Astrocyte of the spinal cord (primary cell): Measurements from ENCODE around the gene RCSD1.
A peak's percentile ranks its signal among the peaks of the same experiment; 100 is the strongest.

Experiments used
- DNase-seq: peaks from one replicate; pipeline ENCODE4 v3.0.0; 2011; ENCODE audit warnings: low read depth, low spot score
- H3K4me3 ChIP-seq: 2 replicates; pipeline ENCODE4 v1.5.1; 2011; ENCODE audit warnings: low read depth, mild to moderate bottlenecking, low read length, moderate library complexity
- in situ Hi-C: cut with HindIII; loops from 2 replicates; pipeline ENCODE4 v1.10.0; 2017; ENCODE audit warnings: low sequenced_read_pairs
- TF ChIP-seq, protein P1 (sequence below): IDR thresholded peaks from 2 replicates; pipeline ENCODE4 v1.5.1; 2012; ENCODE audit warnings: low read depth, mild to moderate bottlenecking, low read length, inconsistent platforms

RCSD1 gene

DNA sequence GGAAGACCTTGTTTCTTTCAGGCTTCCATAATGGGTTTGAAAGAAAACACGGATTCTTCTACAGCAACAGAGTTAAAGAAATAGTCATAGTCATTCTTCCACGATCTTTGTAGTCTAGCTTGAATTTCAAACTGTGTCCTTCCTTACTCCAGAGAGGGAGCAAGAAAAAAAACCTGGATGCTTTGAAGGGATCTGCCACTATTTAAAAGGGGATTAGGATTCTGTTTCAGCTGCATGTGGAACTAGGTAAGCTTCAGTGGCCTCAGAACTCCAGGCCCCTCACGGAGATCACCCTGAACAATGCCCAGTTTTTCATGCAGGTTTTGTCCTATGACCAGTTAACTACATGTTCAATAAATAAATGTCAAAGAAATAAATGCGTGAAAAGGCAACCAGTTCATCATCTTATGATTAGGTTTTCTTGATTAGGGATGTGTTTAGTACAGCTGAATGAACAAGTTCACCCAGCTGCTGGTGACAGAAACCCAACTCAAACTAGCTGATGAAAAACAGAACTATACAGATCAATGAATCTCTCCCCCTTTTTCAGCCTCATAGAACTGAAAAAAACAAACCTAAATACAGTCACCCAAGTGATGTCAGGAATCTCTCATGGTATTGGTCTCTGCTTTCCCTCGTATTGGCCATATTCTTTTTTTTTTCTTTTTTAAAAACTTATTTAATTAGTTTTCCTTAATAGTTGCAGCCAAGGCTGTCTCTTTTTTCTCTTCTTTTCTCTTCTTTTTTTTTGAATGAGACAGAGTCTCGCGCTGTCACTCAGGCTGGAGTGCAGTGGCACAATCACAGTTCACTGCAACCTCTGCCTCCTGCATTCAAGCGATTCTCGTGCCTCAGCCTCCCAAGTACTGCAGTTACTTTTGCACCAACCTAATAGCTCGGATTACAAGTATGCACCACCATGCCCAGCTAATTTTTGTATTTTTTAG is 77.2 kb downstream of the RCSD1 start:
- H3K4me3 ChIP-seq = no peak overlapping the region
- DNase-seq = no peak
- in situ Hi-C loops = loop anchor here (25.0 kb wide), 1 partner anchor 230 kb away; the partner anchor contains the start of genes DCAF6 and MPC2
- TF ChIP-seq, protein P1, sequence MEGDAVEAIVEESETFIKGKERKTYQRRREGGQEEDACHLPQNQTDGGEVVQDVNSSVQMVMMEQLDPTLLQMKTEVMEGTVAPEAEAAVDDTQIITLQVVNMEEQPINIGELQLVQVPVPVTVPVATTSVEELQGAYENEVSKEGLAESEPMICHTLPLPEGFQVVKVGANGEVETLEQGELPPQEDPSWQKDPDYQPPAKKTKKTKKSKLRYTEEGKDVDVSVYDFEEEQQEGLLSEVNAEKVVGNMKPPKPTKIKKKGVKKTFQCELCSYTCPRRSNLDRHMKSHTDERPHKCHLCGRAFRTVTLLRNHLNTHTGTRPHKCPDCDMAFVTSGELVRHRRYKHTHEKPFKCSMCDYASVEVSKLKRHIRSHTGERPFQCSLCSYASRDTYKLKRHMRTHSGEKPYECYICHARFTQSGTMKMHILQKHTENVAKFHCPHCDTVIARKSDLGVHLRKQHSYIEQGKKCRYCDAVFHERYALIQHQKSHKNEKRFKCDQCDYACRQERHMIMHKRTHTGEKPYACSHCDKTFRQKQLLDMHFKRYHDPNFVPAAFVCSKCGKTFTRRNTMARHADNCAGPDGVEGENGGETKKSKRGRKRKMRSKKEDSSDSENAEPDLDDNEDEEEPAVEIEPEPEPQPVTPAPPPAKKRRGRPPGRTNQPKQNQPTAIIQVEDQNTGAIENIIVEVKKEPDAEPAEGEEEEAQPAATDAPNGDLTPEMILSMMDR = no peak

DNA sequence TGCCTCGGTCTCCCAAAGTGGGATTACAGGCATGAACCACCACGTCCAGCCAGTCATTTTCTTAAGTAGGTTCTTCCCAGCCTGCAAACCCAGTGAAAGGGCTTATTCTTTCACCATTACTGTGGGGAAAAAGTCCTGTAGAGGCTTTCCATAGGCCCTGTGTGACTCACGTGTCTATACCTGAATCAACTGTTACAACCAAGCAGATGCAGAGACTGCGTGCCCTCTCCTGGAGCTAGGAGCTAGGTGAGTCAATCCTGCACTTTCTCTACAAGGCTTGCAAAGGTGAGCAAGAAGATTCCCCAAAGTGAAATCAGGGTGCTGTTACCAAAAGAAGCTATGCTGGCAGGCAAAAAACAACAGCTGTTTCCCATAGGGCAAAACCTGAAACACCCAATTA is 77.9 kb downstream of the RCSD1 start:
- in situ Hi-C loops = loop anchor here (25.0 kb wide), 1 partner anchor 229 kb away; the partner anchor contains the start of genes DCAF6 and MPC2
- TF ChIP-seq, protein P1 = no peak
- DNase-seq = no peak
- H3K4me3 ChIP-seq = no peak overlapping the region

DNA sequence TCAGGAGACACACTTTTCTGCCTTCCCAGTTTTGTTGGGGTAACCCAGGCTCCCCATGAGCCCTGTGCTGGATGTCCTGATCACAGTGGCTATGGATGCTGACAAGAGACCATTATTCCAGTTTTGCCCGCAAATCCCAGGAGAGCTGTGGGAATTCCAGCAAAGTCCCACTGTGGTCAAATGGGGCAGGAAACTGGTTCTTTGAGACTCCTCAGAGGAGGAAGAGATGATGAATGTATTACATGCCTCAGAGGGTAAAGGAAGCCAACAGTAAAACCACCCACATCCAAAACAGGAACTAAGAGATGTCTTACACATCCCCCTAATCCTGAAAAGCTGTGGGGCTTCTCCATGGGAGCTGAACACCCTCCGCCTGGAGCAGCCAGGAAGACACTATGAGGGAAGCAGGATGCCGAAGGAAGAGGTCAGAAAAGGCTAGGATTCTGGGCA is 78.9 kb downstream of the RCSD1 start:
- TF ChIP-seq, protein P1 = no peak
- in situ Hi-C loops = loop anchor here (25.0 kb wide), 1 partner anchor 228 kb away; the partner anchor contains the start of genes DCAF6 and MPC2
- DNase-seq = no peak

DNA sequence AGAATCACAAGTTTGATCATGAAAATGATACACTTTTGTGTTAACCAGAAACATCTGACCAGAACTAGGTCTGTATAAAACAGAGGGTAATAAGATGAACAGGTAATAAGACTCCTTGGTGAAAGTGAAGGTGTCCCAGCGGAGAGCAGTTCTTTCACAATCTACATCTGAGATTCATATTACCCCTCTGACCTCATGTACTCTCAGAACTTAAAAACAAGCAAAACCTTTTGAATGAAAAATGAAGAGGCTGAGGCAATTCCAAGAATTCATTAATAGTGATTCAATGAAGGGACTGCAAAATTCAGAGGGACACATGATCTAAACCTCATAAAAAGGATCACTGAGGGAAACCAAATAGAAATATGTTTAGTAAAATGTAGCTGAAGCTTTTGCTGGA is 80.8 kb downstream of the RCSD1 start:
- no peak for DNase-seq
- in situ Hi-C loops = loop anchor here (25.0 kb wide), 1 partner anchor 226 kb away; the partner anchor contains the start of genes DCAF6 and MPC2
- no peak overlapping the region for H3K4me3 ChIP-seq
- TF ChIP-seq, protein P1 = no peak

More for the DNA sequence above, 78.9 kb downstream of the RCSD1 start:
- H3K4me3 ChIP-seq = no peak overlapping the region

DNA sequence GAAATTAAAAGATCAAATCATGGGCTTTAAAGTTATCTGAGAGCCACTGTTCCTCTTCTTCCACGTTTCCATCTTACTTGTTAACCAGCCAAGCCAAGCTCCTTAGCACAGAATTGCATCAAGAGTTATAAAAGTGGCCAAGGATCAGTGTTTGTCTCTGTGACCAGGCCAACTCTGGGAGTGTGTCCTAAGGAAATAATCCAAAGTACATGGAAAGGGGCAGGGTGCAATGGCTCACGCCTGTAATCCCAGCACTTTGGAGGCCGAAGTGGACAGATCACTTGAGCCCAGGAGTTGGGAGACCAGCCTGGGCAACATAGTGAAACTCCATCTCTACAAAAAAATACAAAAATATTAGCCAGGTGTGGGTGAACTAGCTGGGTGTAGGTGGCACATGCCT is 81.8 kb downstream of the RCSD1 start:
- no peak for DNase-seq
- TF ChIP-seq, protein P1 = no peak
- in situ Hi-C loops = loop anchor here (25.0 kb wide), 1 partner anchor 226 kb away; the partner anchor contains the start of genes DCAF6 and MPC2

DNA sequence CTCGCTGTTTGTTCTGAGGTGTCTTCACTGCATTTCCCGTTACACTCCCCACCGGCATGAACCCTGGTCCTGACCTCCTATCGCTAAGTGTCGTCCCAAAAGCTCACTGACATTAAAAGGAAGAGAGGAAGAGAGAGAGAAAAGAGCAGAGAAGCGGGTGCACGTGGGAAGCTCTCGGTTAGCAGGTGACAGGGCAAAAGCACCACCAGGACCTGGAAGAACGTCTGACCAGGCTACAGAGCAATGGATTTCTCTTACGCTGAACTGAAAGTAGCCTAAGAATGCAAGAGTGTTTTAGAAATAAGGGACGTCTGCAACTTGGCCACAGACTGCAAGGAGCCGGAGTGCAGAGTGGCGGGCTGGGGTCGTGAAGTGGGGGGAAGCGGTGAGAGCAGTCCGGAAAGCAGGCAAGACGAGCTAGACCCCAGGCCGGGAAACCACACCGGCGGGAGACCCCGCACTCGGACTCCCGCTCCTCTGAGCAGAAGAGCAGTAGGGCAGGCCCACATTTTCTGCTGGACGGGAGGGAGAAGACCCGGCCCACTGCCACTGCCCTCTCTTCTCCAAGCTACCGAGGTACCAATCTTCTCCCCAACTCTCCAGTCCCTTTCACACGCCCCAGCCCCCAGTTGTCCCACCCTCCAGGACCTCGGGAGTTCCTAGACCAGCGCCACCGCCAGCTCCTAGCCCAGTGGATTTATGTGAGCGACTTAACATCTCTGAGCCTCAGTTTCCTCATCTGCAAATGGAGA is 83.5 kb downstream of the RCSD1 start:
- in situ Hi-C loops = loop anchor here (25.0 kb wide), 1 partner anchor 224 kb away; the partner anchor contains the start of genes DCAF6 and MPC2
- peak; percentile 32 for DNase-seq
- TF ChIP-seq, protein P1 = no peak
- H3K4me3 ChIP-seq = peak overlapping the region; percentile 79

More for the DNA sequence above, 81.8 kb downstream of the RCSD1 start:
- H3K4me3 ChIP-seq = no peak overlapping the region
